Kidney epithelial cell (primary cell): ENCODE data around the gene EIF4E1B. TPM values are rescaled to one million over a fixed set of nuclear protein-coding genes. Genes with fewer than 3 reads are reported as not detected.

Source experiments
- DNase-seq: peaks from one replicate; pipeline ENCODE4 v3.0.0-alpha.2; 2010; ENCODE audit warnings: low read depth
- H3K27me3 ChIP-seq: 2 replicates; pipeline ENCODE4 v1.6.0; 2011; ENCODE audit warnings: low read length; ENCODE audit not compliant: control insufficient read depth, insufficient read depth
- H3K36me3 ChIP-seq: 2 replicates; pipeline ENCODE4 v1.5.1; 2011; ENCODE audit warnings: low read length; ENCODE audit not compliant: control insufficient read depth, insufficient read depth
- H3K4me3 ChIP-seq: 2 replicates; pipeline ENCODE4 v1.5.1; 2011; ENCODE audit warnings: low read depth, mild to moderate bottlenecking, control low read depth, low read length
- CTCF ChIP-seq: IDR thresholded peaks from 2 replicates; pipeline ENCODE4 v1.5.1; 2011; ENCODE audit warnings: mild to moderate bottlenecking, moderate library complexity, low read length, control low read depth, inconsistent platforms; ENCODE audit not compliant: insufficient read depth, poor library complexity, severe bottlenecking
- total RNA-seq: library from RNA; depleted of rRNA; stranded (reverse); fragments of >200 nt; gene quantifications from 2 replicates; pipeline ENCODE4 v1.2.3, GENCODE V29; 2015

The EIF4E1B gene
- total RNA-seq, 1 donor from 2014 or later: not detected

DNA sequence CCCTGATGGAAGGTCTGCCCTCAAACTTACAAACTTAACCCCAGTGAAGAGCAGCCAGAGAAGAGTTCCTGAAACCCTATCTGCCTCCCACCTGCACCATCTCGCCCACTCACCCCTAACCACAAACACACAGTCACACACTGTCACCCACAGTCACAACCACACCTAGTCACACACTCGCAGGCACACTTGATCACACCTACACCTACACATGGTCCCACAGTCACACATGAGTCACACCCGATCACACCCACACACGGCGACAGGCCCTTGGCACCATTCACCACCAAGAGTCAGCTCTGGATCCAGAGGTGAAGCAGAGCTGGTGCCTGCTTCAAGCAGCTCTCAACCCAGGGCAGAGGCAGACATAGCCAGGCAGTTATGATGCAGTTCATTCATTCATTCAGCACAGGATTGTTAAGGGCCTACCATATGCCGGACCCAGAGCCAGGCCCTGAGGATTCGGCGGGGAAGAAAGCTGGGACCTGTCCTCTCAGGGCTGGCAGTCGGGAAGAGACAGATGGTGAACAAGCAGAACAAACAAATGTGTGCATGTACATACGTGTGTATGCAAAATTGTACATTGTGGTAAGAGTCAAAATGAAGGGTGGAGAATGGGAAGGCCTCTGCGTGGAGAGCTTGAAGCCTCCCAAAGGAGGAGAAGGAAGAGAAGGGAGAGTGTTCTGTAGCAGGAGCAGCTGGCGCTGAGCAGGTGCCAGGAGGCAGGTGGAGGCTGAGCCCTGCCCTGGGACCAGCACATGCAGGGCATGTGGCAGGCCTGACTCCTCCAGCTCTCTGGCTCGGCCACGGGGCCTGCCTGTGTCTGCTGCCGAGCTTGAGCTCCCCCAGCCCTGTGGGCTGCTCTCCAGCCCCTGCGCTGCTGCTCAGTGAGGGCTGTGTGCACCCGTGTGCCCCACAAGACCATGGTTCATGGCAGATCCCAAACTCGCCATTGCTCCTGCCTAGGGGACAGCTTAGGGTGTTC lies 23.2 kb downstream of the EIF4E1B start:
- TF ChIP-seq CTCF: no peak
- DNase-seq: no peak
- Histone ChIP-seq H3K36me3 (no peaks in the 10 kb centered on the region), H3K4me3 (no peak overlapping the region), H3K27me3 (no peaks in the 10 kb centered on the region)

GRCh38 chr5:176654856-176655255 lies 24.4 kb downstream of the EIF4E1B start:
- TF ChIP-seq CTCF: no peak
- Histone ChIP-seq H3K4me3 (no peak overlapping the region), H3K27me3 (no peaks in the 10 kb centered on the region), H3K36me3 (no peaks in the 10 kb centered on the region)
- no peak for DNase-seq

GRCh38 chr5:176656467-176656990 lies 26.1 kb downstream of the EIF4E1B start:
- no peak overlapping the region for H3K4me3 ChIP-seq
- no peaks in the 10 kb centered on the region for H3K36me3 ChIP-seq
- H3K27me3 ChIP-seq: peaks cover 2% of the 10 kb centered on the region
- no peak for DNase-seq
- TF ChIP-seq CTCF: no peak

DNA sequence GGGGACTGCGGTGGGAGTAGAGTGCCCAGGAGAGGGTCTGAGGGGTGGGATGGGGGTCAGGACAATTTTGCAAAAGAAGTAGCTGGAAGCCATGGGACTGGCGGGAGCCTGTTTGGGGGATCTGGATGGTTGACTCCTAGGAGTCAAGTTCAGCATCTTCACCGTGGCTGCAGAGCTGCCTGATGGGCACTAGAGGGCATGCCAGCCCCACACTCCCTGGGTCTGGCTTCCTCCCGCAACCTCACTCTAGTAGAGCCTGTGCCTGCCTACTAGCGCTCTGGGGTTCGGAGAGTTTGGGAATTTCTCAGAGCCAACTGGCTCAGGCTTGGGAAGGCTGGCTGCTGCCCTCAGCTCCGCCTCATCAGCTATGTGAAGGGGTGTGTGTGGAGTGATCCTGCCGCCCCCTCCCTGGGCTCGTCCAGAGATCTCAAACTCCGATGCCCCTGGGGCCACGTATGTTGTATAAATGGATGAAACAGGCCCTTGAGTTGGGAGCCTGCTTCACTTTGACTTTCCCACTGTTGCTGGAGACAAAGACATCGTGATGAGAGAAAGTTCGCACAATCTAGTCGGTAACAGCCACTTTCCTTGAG lies 27.6 kb downstream of the EIF4E1B start:
- H3K36me3 ChIP-seq: no peaks in the 10 kb centered on the region
- DNase-seq: no peak
- H3K27me3 ChIP-seq: peaks cover 11% of the 10 kb centered on the region
- H3K4me3 ChIP-seq: no peak overlapping the region
- peak; percentile 93 for TF ChIP-seq CTCF

GRCh38 chr5:176658817-176659511 lies 28.5 kb downstream of the EIF4E1B start:
- DNase-seq: no peak
- no peaks in the 10 kb centered on the region for H3K36me3 ChIP-seq
- no peak for TF ChIP-seq CTCF
- H3K4me3 ChIP-seq: no peak overlapping the region
- peaks cover 16% of the 10 kb centered on the region for H3K27me3 ChIP-seq
